SIG-M5 (cell line): ENCODE results near the gene LEF1.

ENCODE experiments used
- DNase-seq: peaks from one replicate; lab custom pipeline; 2025; lab: John Stamatoyannopoulos, UW

LEF1 gene

DNA sequence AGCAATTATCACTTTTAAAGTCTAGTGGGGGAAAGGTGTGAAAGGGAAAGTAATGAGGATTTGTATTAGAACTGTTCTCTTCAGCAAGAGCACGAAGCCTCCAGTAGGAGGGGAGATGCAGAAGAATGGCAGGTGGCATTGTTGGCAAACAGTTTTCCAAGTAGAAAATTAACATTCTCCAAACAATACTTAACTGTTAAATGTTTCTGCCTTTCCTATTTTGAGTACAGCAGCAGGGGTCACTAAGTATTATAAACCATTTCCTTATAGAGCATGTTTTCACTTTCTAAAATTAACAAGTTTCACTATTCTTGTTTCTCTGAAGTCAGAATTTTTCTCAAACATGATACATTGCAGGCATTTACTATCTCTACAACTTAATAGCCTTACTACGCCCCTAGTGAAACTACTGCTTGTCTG is 58.7 kb downstream of the LEF1 start:
- DNase-seq = no peak

DNA sequence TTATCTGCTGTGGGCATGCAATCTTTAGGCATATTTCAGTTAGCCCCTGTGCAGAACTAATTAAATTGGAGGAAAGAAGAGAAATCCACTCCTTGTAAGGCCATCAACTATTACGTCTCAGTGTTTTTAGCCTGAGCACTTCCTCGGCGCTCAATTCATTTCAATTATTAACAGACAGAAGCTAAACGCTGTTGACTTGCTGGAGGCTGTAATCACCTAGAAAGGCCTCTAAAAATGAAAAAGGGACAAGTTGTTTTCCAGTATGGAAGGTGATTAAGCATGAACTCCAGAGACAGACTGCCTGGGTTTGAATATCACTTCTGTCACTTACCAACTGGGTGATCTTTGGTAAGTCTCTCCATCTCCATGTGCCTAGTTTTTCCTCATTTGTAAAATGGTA is 59.6 kb downstream of the LEF1 start:
- no peak for DNase-seq

DNA sequence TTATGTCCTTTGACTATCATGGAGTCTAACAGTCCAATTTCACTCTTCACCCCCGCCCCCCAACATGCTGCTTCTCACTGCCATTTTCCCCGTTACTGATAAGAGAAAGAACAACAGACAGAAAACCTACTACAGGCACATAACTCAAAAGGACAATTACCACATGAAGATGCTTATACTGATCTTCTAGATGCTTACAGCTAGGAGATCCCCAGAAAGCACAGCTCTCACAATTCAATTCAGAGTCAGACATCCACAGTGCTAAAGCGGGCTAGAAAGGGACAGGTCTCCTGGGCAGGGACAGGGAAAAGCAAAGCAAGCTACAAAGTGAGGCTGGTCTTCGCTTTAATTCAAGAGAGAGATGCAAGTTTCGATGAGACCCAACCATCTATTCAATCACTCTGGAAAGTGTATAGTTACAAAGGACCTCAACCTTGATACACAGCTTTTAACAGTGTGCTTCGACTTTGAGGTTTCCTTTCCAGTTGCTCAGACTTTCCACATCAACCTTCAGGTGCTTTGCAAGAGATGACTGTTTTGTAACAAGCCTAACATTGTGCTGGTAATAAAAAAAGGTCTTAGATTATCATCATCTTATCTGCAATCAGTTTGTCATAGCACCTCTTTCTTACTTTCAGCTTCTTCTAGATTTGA is 60.9 kb downstream of the LEF1 start:
- no peak for DNase-seq

DNA sequence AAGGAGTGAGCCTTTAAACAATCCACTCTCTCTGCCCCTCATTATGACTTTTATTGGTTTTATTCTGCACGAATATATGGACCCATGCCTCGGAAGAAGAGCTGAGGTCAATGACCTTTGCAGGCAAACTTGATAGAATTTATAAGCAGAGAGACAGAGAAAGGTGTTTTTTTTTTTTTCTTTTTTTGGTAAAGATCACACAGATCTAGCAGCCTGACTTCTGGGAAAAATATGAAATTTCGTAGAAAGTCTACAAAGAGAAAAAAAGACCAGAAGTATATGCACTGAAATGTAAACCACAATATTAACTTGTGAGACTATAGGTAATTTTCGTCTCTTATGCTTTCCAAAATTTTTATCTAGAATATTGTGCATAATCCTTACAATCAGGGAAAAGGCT is 61.6 kb downstream of the LEF1 start:
- no peak for DNase-seq

DNA sequence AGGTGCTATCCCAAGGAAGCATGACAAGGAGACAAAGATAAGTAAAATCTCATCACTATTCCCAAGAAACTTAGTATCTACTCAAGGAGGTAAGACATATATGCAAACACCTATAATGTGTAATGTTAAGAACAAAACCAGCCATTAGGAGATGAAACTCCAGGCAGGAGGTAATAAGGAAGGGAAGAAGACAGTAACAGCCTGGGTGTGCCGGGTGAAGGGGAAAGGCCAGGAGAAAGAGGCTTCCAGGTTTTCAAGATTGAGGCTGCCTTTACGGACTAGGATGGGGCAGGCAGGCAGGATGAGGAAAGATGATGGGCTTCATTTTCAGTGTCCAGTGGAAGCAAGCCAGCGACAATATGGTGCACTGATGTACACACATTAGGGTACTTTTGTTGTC is 62.5 kb downstream of the LEF1 start:
- no peak for DNase-seq

DNA sequence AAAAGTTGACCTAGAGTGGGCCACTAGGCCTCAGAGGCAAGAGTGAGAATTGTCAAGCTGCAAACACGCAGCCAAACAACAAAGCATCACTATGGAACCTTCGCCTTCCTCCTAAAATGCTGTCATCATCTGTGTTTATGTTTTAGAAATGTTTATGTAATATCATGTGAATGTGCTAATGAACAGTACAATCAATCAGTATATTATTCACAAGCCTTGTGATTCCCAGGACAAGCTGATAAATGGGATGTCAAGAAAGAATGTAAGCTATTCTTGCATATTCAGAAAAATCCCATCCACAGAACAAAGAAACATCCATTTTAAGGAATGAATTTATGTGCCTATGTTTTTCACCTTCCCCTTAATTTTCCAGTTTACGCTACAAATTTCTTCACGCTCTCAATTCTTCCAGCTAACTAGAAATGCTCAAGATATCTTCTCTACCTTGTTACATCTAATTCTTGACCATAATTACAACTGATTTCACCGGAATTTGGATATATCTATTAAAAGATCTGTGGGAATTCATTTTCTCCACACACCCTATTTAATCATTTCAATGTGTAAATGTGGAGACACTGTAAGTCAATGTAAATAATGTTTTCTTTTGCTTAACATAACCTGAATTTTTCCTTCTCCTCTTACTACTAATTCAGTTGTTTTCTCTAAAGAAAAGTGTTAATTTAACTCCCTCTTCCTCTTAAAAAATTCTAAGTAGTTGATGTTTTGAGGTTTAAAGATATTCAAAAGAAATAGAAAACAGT is 65.5 kb downstream of the LEF1 start:
- no peak for DNase-seq

DNA sequence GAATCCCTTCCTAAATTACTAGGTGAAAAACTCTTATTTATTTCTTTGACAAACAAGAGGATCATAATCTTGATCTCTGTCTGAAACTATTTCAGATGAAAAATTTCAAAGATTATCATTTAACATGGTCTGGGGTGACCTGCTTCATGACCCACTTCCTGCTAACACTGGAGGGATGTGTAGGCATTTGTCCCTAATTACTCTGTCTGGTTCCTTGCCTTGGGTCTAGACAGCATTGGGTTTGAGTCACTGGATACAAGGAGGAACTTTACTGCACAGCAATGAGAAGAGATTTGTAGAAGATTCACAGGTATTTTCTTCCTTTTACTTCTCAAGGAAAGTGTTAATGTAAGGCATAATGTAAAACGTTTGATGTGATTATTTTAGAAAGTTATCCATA is 67.9 kb downstream of the LEF1 start:
- no peak for DNase-seq

DNA sequence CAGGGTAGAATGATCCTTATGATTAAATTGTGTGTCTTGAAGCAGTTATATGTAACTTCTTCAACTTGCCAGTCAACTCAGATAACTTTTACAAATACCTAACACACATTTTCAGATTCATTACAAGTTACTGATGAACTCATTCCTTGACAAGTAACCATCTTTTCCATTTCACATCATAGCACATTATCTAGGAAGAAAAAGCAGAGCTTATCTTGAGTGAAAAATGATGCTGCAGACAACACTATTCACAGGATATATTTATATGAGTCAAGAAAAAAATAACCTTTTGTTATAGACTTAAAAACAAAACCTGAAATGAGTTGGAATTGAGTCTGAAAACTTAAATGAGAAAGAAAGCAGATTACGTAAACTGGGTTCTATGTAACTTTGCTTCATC is 68.9 kb downstream of the LEF1 start:
- no peak for DNase-seq

DNA sequence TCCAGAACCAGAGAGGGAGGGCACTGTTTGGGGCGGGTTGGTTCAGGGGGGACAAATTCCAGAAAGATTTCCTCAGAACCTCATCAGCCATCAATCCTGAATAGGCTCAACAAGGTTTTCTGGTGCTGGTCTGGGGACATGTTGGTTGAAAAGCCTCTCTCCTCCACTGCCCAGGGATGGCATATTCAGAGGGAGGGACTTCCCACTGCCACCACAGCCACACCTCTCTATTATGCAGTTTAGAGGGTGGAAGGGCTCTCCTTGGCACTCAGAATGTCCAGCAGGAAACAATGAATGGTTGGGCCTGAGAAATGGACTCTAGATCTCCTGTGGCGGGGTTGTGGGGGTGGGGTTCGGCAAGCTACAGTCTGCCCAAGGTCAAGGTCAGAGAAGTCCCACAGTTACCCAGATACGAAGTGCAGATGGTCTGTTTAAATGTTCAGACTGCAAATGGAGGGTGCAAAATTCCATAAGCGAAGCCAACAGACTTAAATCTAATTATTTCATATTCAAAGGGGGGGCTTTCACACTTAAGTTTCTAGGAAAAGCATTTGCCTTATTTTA is 70.7 kb downstream of the LEF1 start:
- DNase-seq = no peak

DNA sequence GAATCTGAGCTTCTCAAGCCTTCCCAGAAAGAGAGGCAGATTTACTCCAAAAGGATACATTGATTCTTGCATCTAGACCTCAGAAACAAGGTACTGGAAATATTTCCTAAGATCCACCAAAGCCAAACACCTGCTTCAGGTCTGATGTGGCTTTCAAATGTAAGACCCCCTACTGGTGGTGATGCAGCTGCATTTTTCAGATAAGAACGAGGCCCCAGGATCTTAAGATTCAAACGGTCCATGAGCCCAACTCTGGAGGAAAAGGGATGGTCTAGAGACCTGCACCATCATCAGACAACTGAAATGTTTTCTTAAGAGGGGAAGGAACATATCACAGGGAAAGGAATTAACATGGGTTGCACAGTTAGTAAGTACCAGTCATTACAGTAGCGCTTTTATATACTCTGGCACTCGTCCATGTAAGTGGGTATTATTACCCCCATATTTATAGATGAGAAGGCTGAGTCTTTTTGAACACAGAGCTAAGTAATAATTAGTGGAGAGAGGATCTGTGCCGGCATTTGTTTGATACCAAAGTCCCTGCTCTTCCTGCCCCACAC is 73.7 kb downstream of the LEF1 start:
- no peak for DNase-seq

DNA sequence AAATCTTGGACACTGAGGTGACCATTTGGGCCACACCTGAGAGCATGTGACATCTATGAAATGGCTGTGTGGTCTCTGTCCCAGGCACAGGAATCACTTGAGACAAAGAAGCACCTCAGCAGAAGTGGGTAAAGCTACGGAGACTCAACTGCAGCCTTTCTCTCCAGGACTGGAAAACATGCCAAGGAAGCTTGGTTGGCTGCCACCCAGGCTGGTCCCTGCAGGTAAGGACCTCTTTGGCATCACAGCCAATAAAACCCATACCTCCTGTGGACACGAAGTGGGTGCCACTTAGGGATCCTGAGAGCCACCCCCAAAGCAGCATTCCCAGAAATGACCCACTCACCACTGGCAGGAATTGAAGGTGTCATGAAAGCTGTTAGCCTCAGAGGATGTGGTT is 74.6 kb downstream of the LEF1 start:
- no peak for DNase-seq

DNA sequence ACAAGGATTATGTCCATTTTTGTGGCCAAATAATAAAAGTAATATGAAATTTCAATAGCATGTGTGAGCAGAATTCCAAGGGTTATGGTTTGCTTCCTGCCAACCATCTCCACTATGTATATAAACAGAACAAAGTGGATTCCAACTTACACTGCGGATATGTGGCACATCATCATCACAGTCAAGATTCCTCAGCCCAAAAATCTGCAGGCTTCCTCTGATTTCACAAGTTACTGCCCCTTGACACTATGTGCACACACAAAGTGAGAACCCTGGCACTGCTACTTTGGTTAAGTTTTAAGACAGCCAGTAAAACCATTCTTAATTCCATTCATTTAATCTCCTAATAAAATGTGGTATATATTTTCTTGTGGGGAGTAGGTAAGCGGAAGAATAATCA is 76.4 kb downstream of the LEF1 start:
- no peak for DNase-seq

DNA sequence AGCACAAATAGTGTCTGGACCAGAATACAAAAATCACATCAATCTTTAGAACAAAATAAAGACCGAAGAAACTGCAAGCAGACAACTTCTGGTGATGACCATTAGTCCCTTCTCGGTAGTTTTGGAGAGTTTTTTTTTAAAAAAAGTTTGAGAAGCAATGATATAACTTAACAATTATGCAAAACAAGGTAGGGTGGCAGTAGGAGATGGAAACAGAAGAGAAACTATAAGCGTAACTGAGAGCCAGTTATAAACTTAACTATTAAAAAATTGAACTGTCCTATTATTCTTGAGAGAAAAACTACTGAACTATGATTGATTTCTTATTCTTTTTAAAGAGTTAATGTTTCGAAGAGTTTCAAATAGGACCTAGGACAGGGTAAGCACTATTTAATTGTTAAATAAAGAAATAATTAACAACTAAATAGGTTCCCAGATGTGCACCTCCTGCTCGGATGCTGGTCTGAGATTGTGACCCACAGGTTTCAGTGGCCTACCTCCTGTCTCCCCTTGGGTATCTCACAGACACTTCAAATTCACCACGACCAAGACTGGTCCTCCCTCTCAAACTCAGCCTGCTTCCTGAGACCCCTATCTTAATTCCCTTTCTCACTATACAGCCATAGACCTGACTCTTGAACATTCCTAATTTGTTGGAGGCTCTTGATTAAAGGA is 81.3 kb downstream of the LEF1 start:
- DNase-seq = no peak

DNA sequence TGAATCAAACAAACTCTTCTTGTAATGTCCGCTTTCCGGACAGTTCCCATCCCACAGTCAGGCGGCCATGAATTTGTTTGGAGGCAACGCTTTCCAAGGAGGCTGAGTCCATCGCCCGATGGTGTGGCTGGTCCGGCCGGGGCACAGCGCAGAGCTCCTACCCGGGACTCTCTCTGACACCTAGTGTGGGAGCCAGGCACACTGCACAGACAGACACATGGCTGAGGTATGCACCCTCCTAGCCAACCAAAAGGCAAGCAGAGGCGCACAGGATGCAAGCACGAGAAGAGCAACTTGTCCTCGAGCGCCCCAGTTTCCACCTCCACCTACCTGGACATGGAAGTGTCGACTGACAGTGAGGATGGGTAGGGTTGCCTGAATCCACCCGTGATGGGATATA is 87.5 kb downstream of the LEF1 start:
- DNase-seq = no peak

DNA sequence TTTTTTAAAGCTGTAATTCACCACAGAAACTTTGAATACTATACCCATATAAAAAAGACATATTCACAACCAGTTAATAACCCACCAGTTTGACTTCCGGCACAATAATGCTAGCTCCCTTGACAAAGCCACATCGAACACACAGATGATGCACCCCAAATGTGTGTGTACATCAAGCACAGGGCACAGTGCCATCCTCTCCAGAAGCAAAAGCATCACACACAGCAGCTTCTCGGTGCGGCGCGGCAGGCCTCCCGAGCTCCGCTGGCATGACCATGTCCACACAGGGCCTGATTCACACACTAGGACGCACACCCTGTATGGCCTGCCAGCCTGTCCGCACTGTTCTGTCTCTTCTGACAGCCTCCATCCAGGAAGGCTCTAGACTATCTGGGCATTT is 88.0 kb downstream of the LEF1 start:
- no peak for DNase-seq

DNA sequence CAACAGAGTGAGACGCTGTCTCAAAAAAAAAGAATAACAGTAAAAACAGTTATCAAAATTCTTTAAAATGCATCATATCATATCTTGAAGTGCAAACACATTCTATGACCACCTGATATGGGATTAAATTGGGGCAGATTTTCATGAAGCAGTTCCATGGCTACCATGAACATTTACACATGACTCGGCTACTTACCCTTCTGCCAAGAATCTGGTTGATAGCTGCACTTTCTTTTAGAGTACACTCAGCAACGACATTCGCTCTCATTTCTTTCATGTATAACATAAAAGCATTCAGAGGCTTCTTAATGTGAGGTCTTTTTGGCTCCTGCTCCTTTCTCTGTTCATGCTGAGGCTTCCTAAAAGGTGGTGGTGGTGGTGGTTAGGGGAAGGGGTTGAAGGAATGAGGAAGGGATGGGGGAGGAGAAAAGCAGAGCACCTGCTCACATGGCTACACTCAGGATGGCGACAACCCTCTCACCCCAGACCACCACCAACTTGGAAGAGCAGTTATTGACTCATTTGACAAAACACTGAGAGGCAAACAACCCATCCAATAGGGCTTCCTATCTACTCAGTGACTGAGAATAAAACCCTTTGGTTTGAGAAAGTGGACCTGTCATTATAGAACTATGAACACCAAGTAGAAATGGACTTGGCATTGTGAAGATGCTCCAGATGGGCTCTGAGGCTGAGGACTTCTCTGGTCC is 90.6 kb downstream of the LEF1 start:
- DNase-seq = no peak

DNA sequence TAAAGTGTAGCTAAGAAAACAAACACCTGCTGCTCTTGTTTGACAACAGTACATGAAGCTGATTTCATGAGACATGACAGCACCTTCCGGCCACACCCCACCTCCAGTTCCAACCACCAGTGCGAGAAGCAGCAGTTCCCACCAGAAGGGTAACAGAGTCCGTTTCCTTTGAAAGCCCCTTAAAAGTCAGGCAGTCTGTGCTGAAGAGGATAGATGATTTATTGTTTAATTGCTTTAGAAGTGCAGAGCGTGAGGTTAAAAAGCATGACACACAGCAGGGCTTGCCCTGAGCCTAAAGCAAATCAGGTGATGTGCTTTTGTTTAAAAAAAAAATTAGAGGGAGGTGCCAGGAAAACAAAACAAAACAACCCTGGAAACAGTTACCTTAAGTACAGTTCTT is 96.4 kb downstream of the LEF1 start:
- DNase-seq = no peak

DNA sequence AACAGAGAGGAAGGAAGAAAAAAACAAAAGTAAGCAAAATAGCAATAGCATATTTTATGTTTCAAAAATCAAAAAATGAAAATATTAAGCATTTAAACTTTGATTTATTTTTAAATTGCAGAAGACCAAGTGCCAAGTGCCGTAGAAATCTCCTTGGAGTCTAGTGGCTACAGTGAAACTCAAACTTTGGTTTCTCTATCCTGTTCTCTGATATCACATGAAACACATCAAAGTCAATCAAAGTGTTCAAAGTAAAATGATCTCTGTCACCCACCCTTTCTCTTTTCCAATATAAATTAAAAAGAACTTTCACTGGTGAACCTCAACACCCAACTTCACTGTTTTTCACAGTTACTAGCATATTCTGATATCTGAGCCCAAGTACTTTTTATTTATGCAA is 98.0 kb downstream of the LEF1 start:
- no peak for DNase-seq

DNA sequence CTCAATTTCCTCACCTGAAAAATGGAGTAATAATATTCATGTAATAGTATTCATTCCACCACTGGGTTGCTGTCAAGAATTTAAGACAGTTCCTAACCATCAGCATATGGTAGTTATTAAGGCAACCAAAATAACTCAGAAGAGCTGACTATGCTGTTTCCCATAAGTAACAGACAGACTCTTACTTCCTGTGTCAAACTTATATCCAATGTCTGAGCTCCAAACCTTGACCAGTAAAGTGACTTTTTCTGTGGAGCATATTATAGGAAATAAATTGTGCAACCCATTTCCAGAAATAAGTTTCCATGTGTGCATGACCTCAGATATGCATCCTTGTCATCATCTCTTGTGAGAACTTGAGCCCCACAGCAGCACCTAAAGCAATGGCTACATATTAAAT is 100.3 kb downstream of the LEF1 start:
- no peak for DNase-seq

DNA sequence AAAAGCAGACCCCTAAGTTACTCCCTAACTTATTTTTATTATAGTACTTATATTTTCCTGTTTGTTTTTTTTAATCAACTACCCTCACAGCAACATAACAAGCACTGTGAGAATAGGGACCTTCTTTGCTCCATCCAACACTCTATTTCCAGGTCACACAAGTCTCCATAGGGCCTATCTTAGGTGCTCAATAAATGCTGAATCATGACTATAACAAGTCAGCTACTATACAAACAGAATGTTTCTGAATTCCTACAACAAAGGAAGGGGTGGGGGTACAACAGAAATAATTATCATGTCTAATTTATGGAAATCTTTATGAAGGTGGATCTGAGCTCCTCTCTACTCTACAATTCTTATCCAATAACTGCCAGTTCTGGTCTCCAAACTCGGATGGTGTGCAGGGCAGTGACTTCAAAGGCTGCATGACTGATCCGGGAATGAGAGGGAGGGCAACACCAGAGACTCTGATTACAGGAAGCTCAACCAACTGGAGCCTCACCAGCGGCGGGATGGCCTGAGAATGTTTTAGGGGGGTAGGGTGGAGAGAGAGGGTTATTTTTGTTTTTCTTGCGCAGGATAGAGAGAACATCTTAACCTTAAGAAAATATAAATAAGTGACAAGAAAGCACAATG is 107.9 kb downstream of the LEF1 start:
- no peak for DNase-seq

DNA sequence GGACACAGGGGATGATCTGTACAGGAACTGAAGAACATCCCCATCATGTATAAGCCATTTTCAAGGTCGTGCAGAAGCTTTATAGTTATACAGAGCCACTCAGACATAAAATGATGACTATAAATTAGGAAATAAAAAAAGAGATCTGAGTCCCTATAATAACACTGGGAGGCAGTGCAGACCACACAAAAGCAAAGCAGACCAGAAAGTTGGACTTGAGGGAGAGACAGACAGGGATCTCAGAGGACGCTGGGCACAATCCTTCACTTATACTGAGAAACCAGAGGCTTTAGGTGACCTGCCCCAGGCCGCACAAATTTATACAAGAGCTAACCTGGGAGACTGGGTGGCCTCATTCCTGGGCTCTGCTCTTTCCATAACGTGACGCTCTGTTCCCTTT is 108.6 kb downstream of the LEF1 start:
- DNase-seq = no peak
